Adrenal gland (tissue), 5 donors: ENCODE measurements around the gene LDAF1.

Source experiments
- POLR2A ChIP-seq, 2 donors: fragments of 450-650 bp; IDR thresholded peaks; one replicate each; pipeline ENCODE4 v1.6.1; 2017; ENCODE audit warnings: antibody characterized with exemption in 2 of 2, mild to moderate bottlenecking in 2 of 2, moderate library complexity in 1 of 2
- TF ChIP-seq, protein P1 (sequence below), 6 experiments: fragments of 450-650 bp in 4 of 6; fragments of 200-600 bp in 2 of 6; sonication (generic) in 1 of 6; IDR thresholded peaks; 1 replicate in 5 of 6; 2 replicates in 1 of 6; pipeline versions ENCODE4 v1.5.1 to v1.8.0; 2016 to 2021; ENCODE audit warnings: antibody characterized with exemption in 6 of 6, mild to moderate bottlenecking in 2 of 6, moderate library complexity in 1 of 6
- donor health status: DM: no; HTN: no; CAD: no.

DNA sequence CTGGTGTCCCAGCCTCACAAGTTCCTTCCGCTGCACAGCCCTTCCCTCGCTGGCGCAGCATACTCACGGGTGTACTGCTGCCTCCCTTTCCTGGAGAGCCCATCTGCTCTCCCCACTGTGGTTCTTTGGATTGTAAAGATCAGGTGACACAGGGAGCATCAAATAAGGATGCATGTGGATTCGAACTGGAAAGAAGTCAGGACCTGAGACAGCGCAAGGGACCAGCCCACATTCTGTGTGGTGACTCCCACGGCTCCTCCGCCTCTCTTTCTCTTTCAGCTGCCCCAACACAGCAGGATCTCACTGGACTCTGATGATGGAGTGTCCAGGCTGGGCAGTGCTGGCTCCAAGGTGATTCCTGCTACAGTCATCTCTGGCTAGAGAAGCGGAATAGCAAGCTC, 8.1 kb downstream of the LDAF1 start:
- TF ChIP-seq, protein P1, sequence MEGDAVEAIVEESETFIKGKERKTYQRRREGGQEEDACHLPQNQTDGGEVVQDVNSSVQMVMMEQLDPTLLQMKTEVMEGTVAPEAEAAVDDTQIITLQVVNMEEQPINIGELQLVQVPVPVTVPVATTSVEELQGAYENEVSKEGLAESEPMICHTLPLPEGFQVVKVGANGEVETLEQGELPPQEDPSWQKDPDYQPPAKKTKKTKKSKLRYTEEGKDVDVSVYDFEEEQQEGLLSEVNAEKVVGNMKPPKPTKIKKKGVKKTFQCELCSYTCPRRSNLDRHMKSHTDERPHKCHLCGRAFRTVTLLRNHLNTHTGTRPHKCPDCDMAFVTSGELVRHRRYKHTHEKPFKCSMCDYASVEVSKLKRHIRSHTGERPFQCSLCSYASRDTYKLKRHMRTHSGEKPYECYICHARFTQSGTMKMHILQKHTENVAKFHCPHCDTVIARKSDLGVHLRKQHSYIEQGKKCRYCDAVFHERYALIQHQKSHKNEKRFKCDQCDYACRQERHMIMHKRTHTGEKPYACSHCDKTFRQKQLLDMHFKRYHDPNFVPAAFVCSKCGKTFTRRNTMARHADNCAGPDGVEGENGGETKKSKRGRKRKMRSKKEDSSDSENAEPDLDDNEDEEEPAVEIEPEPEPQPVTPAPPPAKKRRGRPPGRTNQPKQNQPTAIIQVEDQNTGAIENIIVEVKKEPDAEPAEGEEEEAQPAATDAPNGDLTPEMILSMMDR (IDR thresholded peaks at IDR 0.05) = no peak
- TF ChIP-seq POLR2A (IDR thresholded peaks at IDR 0.05) = no peak
